ENCODE measurements around the gene ELAC1.
"Not testable (repeated sequence)": the region's sequence is repeated elsewhere in the genome, so short reads cannot be mapped to it uniquely, and the experiment has no call there.

- TF ChIP-seq BCL3 (IDR thresholded peaks at IDR 0.05); PBX3 (IDR thresholded peaks at IDR 0.05); RAD21 (conservative IDR thresholded peaks at IDR 0.05 in 1 of 2, IDR thresholded peaks at IDR 0.05 in 1 of 2); MAZ (IDR thresholded peaks at IDR 0.05; ENCODE audit: borderline replicate concordance, low read depth, low read length); POLR2A (IDR thresholded peaks at IDR 0.05; ENCODE audit: low read length); CTCF (IDR thresholded peaks at IDR 0.05); JUNB (IDR thresholded peaks at IDR 0.05): not testable (repeated sequence)
Observed at GRCh38 chr18:50945918-50946317, 21.9 kb upstream of the ELAC1 start.

Data from A549 (cell line).